Activated naive CD4-positive, alpha-beta T cell treated with anti-CD3 and anti-CD28 coated beads, Interleukin-2, amount 50 U/mL, for 72 hours (primary cell): ENCODE data around the gene ZNF83. TPM values are rescaled to one million over a fixed set of nuclear protein-coding genes. Genes with fewer than 3 reads are reported as not detected.
"Not testable (repeated sequence)": the region's sequence is repeated elsewhere in the genome, so short reads cannot be mapped to it uniquely, and the experiment has no call there.

Experiments
- ATAC-seq, 2 donors: fragments of 150-1000 bp; cut with Tn5 transposase; 2 replicates each; pipeline ENCODE4 v1.10.0; 2021; ENCODE audit warnings: mild to moderate bottlenecking in 2 of 2, moderate library complexity in 2 of 2
- DNase-seq, 2 donors: peaks; one replicate each; pipeline ENCODE4 v3.0.0; 2021 to 2022; ENCODE audit warnings: low spot score in 2 of 2
- H3K27ac Mint-ChIP-seq, 2 donors: one replicate each; pipeline ENCODE4 v1.8.0; 2022; ENCODE audit warnings: mild to moderate bottlenecking in 2 of 2, mixed read lengths in 2 of 2
- H3K36me3 Mint-ChIP-seq, 2 donors: one replicate each; pipeline ENCODE4 v1.8.0; 2022; ENCODE audit warnings: mixed read lengths in 2 of 2
- H3K9me3 Mint-ChIP-seq, 2 donors: one replicate each; pipeline ENCODE4 v1.8.0; 2022; ENCODE audit warnings: mixed read lengths in 2 of 2
- total RNA-seq, 2 donors: library from RNA; stranded (reverse); gene quantifications; one replicate each; pipeline ENCODE4 v1.2.3, GENCODE V29; 2022

ZNF83 gene
- total RNA-seq, 2 donors from 2014 or later: 37.0 to 49.9 TPM

DNA sequence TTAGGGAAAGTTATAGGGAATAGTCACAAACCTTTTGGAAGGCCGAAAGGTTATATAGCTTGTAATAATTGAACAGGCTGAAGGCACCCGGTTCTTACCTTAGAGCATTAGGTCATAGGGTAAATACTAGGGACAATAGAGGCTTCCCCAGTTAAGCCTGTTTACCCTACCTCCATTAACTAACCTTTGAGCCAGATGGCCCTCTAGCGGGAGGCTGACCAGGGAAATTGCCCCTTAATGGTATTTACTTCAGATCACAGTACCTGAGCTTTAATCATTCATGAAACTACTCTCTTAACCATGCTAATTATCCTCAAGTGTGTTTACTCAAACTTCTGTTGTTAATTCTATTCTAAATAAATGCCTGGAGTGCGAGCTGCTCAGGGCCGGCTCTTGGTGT is 20.4 kb upstream of the ZNF83 start:
- H3K9me3 Mint-ChIP-seq: peaks cover 14 to 30% of the 10 kb centered on the region in 2 donors
- no peak for DNase-seq
- no peak overlapping the region for H3K27ac Mint-ChIP-seq
- H3K36me3 Mint-ChIP-seq: peaks cover 70 to 88% of the 10 kb centered on the region in 2 donors
- ATAC-seq: no peak

DNA sequence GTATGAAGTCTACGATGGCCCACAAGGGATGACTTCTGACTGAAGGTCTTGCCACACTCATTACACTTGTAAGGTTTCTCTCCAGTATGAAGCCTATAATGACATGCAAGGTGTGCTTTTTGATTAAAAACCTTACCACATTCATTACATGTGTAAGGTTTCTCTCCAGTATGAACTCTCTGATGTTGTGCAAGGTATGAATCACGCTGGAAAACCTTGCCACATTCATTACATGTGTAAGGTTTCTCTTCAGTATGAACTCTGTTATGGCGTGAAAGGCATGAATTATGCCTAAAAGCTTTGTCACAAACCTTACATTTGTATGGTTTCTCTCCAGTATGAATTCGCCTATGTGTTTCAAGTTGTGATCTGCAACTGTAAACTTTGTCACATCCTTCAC is 15.0 kb upstream of the ZNF83 start:
- DNase-seq (no peak), ATAC-seq (no peak)
- Mint-ChIP-seq H3K36me3 (peaks cover 77 to 89% of the 10 kb centered on the region in 2 donors), H3K9me3 (peaks cover 44 to 47% of the 10 kb centered on the region in 2 donors), H3K27ac (no peak overlapping the region)

GRCh38 chr19:52651956-52652355 is 13.8 kb upstream of the ZNF83 start:
- H3K27ac Mint-ChIP-seq: no peak overlapping the region
- ATAC-seq (no peak), DNase-seq (no peak)
- peaks cover 53 to 54% of the 10 kb centered on the region in 2 donors for H3K9me3 Mint-ChIP-seq
- H3K36me3 Mint-ChIP-seq: peaks cover 80 to 91% of the 10 kb centered on the region in 2 donors

- ATAC-seq: no peak
- H3K36me3 Mint-ChIP-seq: peaks cover 66 to 83% of the 10 kb centered on the region in 2 donors
- no peak overlapping the region for H3K27ac Mint-ChIP-seq
- H3K9me3 Mint-ChIP-seq: peaks cover 48 to 56% of the 10 kb centered on the region in 2 donors
- DNase-seq: no peak
Measured at GRCh38 chr19:52648336-52649016, 10.3 kb upstream of the ZNF83 start.

- no peak for ATAC-seq
- Mint-ChIP-seq H3K36me3 (peaks cover 48 to 72% of the 10 kb centered on the region in 2 donors), H3K27ac (peak overlapping the region in 1 of 2 donors; percentile 12), H3K9me3 (peaks cover 33 to 44% of the 10 kb centered on the region in 2 donors)
- DNase-seq: no peak
Measured at GRCh38 chr19:52646571-52647217, 8.5 kb upstream of the ZNF83 start.

GRCh38 chr19:52640916-52641315 is 2.8 kb upstream of the ZNF83 start:
- ATAC-seq (no peak), DNase-seq (no peak)
- H3K36me3 Mint-ChIP-seq: peaks cover 15 to 58% of the 10 kb centered on the region in 2 donors

GRCh38 chr19:52639996-52640395 is 1.8 kb upstream of the ZNF83 start:
- DNase-seq: no peak
- no peak for ATAC-seq
- Mint-ChIP-seq H3K36me3 (peaks cover 15 to 65% of the 10 kb centered on the region in 2 donors), H3K27ac (no peak overlapping the region), H3K9me3 (peaks cover 17 to 43% of the 10 kb centered on the region in 2 donors)

More at GRCh38 chr19:52640916-52641315, 2.8 kb upstream of the ZNF83 start:
- Mint-ChIP-seq H3K27ac (no peak overlapping the region), H3K9me3 (peaks cover 17 to 41% of the 10 kb centered on the region in 2 donors)

DNA sequence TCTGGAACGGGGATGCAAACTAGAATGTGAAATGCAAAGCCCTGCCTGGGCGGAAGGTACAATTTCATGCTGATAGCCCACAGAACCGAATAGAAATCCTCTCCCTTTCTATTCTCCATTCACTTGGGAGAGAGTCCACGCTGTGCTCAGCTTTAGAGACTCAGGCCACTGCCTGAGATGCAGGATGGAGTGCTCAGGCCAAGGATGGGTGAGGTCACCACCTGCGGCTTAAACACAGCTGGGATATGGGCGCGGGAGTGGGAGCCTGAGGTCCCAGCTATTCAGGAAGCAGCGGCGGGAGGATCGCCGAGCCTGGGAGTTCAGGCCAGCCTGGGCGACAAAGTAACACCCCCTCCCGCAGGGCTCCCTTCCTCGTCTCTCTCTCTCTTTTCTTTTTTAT is 446 bp upstream of the ZNF83 start:
- Mint-ChIP-seq H3K9me3 (peaks cover 13 to 34% of the 10 kb centered on the region in 2 donors), H3K36me3 (peaks cover 8 to 58% of the 10 kb centered on the region in 2 donors), H3K27ac (peak overlapping the region in 1 of 2 donors; percentile 93)
- ATAC-seq (peak; percentile 22 to 32), DNase-seq (no peak)

DNA sequence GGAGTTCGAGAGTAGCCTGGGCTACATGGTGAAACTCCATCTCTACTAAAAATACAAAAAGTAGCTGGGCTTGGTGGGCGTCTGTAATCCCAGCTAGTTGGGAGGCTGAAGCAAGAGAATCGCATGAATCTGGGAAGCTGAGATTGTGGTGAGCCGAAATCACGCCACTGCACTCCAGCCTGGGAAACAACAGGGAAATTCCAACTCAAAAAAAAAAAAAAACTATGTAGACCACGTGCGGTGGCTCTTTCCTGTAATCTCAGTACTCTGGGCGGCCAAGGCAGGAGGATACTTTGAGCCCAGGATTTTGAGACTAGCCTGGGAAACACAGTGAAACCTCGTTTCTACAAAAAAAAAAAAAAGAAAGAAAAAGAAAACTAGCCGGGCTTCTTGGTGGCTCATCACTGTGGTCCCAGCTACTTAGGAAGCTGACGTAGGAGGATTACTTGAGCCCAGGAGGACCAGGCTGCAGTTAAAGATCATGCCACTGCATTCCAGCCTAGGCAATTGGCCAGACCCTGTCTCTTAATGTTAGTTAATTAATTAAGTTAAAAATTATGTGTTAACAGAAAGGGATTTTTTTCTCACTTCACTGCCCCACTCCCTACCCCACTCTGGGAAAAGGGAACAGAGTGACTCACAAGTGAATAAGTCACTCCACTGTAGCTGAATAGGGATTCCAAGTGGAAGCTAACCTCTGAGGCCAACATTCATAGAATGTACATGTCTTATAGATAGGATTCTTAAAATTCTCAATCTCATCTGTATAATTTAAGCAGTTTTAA is 2.2 kb downstream of the ZNF83 start:
- peak overlapping the region in 1 of 2 donors; percentile 77 for H3K27ac Mint-ChIP-seq
- DNase-seq (no peak), ATAC-seq (no peak)
- peaks cover 16 to 73% of the 10 kb centered on the region in 2 donors for H3K36me3 Mint-ChIP-seq
- H3K9me3 Mint-ChIP-seq: peaks cover 10 to 40% of the 10 kb centered on the region in 2 donors

- DNase-seq, ATAC-seq, H3K27ac Mint-ChIP-seq: not testable (repeated sequence)
- Mint-ChIP-seq H3K9me3 (peaks cover 20 to 38% of the 10 kb centered on the region in 2 donors), H3K36me3 (peaks cover 39 to 49% of the 10 kb centered on the region in 2 donors)
Measured at GRCh38 chr19:52627441-52627840, 10.7 kb downstream of the ZNF83 start.

- peaks cover 23 to 40% of the 10 kb centered on the region in 2 donors for H3K9me3 Mint-ChIP-seq
- no peak for ATAC-seq
- no peak for DNase-seq
- H3K36me3 Mint-ChIP-seq: peaks cover 44% of the 10 kb centered on the region in 2 donors
- no peak overlapping the region for H3K27ac Mint-ChIP-seq
Measured at GRCh38 chr19:52626915-52627314, 11.2 kb downstream of the ZNF83 start.

DNA sequence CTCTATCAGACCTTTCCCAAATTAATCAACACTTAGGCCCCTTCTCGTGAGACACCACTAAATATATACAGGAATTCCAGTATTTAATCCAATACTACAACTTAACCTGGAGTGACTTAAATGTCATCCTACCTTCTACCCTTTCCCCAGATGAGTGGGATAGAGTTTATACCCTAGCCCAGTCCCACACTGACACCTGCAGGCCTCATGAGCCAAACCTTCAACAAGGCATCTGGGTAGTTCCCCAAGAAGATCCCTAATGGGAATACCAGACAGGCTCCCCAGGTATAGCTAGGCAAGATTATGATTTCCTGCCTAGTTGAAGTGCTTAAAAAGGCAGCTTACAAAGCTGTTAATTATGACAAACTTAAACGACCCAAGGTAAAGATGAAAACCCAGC is 15.9 kb downstream of the ZNF83 start:
- peaks cover 0 to 46% of the 10 kb centered on the region in 2 donors for H3K36me3 Mint-ChIP-seq
- no peak for DNase-seq
- ATAC-seq: no peak
- peaks cover 16 to 19% of the 10 kb centered on the region in 2 donors for H3K9me3 Mint-ChIP-seq
- no peak overlapping the region for H3K27ac Mint-ChIP-seq

DNA sequence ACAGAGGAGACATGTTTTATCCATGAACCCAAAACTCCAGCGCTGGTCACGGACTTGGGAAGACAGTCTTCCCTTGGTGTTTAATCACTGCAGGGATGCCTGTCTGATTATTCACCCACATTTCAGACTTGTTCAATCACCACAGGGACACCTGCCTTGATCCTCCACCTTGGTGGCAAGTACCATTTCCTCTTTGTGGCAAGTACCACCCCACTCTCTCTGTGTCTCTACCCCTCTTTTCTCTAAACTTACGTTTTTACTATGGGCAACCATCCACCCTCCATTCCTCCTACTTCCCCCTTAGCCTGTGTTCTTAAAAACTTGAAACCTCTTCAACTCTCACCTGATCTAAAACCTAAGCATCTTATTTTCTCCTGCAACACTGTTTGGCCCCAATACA is 16.8 kb downstream of the ZNF83 start:
- Mint-ChIP-seq H3K36me3 (peaks cover 0 to 55% of the 10 kb centered on the region in 2 donors), H3K27ac (no peak overlapping the region), H3K9me3 (peaks cover 23 to 26% of the 10 kb centered on the region in 2 donors)
- ATAC-seq (no peak), DNase-seq (no peak)

GRCh38 chr19:52613299-52613906 is 24.8 kb downstream of the ZNF83 start:
- ATAC-seq: no peak
- Mint-ChIP-seq H3K36me3 (peaks cover 21 to 76% of the 10 kb centered on the region in 2 donors), H3K9me3 (peaks cover 28 to 34% of the 10 kb centered on the region in 2 donors), H3K27ac (no peak overlapping the region)
- DNase-seq: no peak

DNA sequence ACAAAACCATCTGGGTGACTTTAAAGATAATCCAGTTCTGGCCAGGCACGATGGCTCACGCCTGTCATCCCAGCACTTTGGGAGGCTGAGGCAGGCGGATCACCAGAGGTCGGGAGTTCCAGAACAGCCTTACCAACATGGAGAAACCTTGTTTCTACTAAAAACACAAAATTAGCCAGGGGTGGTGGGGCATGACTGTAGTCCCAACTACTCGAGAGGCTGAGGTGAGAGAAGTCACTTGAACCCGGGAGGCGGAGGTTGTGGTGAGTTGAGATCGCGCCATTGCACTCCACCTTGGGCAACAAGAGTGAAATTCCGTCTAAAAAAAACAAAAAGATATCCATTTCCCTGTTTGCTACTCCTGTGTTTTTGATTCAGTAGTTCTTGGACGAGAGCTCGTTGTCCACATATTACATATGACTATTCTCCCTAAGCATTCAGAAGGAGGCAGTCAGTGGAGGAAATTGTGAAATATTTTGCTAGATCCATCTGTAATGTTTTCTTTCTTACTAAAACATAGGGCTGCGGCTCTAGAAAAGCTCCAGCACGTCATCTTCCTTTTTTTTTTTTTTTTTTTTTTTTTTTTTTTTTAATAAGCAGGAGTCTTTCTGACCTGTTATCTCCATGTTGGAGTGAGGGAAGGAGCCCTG is 34.5 kb downstream of the ZNF83 start:
- H3K9me3 Mint-ChIP-seq: peaks cover 10 to 31% of the 10 kb centered on the region in 2 donors
- H3K27ac Mint-ChIP-seq: no peak overlapping the region
- H3K36me3 Mint-ChIP-seq: peaks cover 34 to 70% of the 10 kb centered on the region in 2 donors

DNA sequence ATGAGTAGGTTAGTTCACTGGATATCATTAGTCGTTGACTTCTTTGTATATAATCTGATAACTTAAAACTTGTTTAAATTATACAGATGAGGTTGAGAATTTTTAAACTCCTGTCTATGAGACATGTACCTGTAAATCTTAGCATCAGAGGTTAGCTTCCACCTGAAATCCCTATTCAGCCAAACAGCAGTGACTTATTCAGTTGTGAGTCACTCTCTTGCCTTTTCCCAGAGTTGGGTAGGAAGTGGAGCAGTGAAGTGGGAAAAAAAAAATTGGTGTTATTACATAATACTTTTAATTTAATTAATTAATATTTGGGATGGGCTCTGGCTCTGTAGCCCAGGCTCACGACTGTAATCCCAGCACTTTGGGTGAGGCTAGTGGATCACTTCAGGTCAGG is 35.2 kb downstream of the ZNF83 start:
- no peak for DNase-seq
- Mint-ChIP-seq H3K9me3 (peaks cover 10 to 31% of the 10 kb centered on the region in 2 donors), H3K36me3 (peaks cover 32 to 73% of the 10 kb centered on the region in 2 donors), H3K27ac (no peak overlapping the region)
- ATAC-seq: no peak

More for the DNA sequence above, 34.5 kb downstream of the ZNF83 start:
- DNase-seq (no peak), ATAC-seq (no peak)
